GM18505 (cell line): ENCODE results near the gene SH3RF3.
A peak's percentile ranks its signal among the peaks of the same experiment; 100 is the strongest.

Experiments
- ATAC-seq: cut with Tn5 transposase; IDR thresholded peaks from one replicate; pipeline ENCODE4 v1.9.1; 2021; ENCODE audit not compliant: unreplicated experiment
- POLR2A ChIP-seq: IDR thresholded peaks from 4 replicates; pipeline ENCODE4 v1.6.1; 2011; ENCODE audit warnings: borderline replicate concordance; ENCODE audit not compliant: insufficient read depth, insufficient read length; ENCODE audit errors: extremely low read depth

The SH3RF3 gene

DNA sequence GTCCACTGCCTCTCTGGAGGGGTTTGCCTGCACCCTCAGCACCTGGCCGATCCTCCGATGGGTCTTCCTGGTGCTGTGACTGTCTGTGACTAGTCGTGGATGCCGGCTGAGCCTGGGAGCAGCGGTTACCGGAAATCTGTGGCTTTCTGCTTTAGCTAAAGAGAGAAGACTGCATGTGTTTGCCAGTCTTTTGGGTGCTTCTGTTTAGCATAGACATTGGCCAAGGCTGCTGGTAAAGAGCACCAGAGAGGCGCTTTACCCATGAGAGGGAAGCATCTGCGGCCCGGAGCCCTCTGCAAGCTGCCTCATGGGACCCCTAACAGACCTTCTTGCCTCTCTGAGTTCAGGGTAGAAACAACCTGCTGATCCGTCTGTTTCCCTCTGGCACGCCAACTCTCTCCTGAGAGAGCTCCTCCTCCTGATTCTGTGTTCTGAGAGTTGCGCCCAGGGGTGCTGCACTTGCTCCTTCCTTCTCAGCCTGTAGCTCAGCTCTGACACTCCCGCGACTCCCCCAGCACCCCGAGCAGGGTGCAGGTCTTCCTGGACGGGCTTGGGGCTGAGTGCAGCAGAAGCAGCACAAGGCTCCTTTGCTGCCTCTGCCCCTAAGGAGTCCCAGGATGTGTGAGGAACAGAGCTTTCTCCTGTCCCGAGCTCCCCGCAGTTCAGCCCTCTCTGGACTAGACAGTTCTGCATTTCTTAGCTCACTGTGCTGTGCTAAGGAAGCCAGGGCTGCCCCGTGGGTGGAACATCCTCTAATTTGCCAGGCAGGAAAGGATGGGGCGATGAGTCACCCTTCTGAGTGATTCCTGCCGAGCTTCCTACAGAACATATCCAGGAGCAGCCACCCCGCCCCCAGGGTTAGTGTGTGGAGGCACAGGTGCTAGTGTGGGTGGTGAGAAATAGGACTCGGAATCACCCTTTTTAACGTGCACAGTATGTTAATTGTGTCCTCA is 203.2 kb downstream of the SH3RF3 start:
- TF ChIP-seq POLR2A: no peak
- peak; percentile 50 for ATAC-seq

DNA sequence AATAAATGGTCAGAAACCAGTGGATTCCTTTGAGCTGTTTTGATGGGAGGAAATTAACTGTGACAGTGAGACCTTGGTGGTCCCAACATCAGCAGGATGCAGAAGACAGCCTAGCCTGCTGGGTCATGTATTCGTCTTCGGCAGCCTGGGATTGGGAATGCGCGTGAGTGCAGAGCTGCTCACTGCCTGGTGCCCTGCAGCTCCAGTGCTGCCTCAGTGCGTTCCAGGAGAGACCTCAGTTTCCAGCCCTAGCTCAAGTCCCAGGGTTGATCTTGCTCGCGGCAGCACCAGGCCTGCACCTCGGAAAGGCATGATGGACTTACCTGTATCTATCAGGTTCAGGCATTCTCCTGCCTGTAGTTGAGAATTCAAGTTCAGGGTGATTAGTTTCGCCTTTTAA is 203.9 kb downstream of the SH3RF3 start:
- ATAC-seq: no peak
- TF ChIP-seq POLR2A: no peak

DNA sequence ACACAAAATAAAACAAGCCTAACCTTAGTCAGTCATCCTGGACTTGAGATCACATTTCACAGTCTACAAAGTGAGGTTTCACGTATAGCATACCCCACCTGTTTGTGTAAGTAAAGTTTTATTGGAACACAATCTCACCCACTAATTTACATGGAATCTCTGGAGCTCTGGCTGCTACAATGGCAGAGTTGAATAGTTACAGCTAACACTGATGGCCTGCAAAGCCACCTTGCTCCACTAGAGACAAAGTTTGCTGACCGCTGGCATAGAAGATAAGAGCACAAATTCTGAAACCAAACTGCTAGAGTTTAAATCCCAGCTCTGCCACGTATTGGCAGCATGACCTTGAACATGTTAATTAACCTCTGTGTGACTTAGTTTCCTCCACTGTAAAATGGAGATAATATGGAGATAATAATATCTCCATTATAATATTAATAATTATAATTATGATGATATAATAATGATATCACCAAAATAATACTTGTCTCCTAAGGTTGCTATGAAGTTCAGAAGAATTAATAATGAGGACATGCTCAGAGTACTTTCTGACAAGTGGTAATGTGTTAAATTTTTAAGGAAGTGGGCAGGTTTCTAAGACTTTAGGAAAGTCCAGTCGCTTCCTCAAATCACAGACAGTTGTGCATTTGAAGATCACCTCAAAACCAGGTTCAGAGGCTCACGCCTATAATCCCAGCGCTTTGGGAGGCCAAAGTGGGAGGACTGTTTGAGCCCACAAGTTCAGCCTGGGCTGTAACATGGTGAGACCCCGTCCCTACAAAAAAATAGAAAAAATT is 204.6 kb downstream of the SH3RF3 start:
- no peak for TF ChIP-seq POLR2A
- no peak for ATAC-seq

DNA sequence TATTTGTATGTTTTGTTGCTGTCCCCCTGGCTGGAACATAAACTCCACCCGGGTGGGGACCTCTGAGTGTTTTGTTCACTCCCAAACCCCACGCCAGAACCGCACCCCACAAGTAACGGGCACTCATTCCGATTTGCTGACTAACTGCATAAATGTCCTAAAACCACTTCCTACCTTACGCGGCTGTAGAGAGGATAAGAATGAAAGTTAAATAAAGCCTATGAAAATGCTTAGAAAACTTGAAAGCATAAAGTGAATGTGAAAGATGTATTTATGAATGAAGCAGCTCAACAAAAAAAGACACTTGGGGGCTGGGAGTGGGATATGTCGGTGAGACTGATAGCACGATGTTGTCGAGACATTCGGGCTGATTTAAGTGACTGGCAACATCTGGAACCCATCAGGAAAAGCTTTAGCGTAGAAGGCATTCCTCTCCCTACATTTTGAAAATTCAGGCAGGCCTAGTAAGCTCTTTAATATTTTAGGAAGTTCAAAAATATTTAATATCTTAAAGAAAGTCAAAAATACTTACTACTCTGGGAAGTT is 206.7 kb downstream of the SH3RF3 start:
- ATAC-seq: no peak
- no peak for TF ChIP-seq POLR2A

DNA sequence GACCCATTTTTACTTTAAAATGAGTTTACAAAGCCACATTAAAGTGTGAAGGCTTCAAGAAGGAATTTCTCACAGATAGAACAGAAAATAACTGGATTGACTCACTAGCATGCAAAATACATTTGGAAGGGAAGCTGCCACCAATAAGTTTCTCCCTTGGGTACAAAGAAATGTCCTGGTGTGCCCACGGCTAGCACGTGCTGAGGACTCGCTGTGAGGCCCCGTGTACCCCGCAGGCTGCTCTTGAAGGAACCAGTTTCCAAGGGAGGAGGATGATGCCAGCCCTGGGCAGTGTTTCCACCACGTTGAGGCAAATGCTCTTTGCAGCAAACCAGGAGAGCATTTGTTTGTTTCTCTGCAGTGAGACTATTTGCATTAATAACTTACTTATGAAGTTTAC is 207.3 kb downstream of the SH3RF3 start:
- ATAC-seq: no peak
- no peak for TF ChIP-seq POLR2A

DNA sequence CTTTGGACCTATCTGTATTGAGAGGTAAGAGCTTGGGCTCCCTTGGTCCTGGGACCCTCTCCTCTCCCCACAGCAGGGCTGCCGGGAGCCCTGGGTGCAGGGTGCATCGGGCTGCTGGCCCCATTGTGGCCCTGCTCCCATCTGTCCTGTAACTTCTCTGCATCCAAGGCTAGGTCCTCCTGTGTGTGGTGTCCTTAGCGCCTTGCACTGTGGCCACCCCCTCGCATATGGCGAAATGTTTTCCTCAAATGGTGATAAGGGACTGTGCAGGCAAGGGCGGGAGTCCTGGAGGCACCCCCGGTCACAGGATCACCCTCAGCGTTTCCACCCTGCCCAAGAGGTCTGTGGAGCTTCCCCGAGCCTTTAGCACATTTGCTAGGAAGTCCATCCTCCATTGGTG is 208.2 kb downstream of the SH3RF3 start:
- no peak for TF ChIP-seq POLR2A
- ATAC-seq: no peak

DNA sequence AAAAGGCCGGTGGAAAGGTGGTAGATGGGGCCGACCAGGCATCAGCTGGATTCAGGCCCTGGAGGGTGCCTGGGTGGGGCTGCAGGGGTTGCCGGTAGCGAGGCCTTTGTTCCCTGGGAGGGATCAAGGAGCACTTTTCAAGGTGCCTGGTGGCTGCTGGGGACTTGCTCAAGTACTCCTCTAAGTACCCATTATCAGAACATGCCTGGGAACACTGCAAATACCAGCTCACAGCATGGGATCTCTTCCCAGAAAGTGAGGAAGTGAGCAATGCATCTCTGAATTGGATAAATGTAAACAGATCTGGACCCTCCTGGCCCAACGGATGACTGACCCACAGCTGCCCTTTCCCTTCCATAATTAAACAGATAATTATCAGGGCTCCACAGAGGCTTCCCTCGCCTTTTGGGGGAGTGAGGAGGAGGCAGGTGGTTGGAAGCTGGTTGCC is 210.5 kb downstream of the SH3RF3 start:
- TF ChIP-seq POLR2A: no peak
- no peak for ATAC-seq

DNA sequence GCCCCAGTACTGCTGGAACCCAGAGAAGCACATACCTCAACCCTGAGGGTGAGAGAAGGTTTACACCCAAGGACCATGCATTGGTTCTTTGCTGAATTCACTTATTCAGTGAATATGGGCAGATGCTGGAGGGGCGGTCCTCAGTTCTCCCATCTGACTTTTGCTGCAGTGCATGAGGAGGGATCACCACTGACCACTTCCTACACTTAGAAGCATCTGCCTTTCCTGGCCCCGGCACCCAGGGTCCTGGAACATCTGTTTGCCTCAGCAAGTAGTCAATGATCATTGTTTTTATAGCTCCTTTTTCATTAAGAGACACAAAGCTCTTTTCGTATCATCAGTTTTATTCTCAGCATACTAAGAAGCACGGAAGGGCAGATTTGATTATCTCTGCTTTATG is 211.4 kb downstream of the SH3RF3 start:
- no peak for TF ChIP-seq POLR2A
- ATAC-seq: no peak

DNA sequence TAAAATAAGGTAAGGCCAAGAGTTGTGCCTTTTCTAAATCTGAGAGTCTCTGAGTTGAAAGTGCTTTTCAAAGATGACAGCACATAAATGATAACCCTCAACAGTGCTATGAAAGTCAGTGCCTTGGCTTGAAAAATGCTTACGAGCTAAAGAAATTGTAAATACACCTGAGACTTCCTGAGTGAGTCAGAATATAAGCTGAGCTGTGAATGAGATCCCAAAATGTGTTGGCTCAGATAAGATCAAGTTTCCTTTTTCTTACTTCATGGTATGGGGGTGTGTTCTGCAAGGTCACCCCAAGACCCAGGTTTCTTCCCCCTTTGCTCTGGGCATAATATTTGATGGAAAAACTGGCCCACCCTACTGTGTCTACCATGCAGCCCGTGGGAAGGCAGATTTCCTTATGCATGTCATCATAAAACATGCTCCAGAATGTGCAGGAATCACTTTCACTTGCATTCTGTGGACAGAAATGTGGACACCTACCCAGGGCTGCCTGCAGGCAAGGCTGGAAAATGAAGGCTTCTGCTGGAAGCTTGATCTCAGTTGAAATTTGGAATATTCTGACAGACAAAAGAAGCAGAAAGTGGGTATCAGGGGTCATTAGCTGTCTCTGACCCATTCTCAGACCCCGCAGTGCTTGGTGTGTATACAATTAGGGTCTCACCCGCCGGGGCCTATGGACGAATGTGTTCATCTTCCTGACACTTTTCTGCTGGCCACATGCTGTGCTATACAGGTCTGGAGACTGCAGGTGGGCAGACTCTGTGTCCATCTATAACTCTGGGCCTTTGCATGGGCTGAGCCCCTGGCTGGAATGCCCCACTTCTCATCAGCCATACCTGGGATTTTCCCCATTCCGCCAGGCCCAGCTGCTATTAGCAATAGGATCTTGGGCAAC is 212.6 kb downstream of the SH3RF3 start:
- TF ChIP-seq POLR2A: no peak
- ATAC-seq: no peak

DNA sequence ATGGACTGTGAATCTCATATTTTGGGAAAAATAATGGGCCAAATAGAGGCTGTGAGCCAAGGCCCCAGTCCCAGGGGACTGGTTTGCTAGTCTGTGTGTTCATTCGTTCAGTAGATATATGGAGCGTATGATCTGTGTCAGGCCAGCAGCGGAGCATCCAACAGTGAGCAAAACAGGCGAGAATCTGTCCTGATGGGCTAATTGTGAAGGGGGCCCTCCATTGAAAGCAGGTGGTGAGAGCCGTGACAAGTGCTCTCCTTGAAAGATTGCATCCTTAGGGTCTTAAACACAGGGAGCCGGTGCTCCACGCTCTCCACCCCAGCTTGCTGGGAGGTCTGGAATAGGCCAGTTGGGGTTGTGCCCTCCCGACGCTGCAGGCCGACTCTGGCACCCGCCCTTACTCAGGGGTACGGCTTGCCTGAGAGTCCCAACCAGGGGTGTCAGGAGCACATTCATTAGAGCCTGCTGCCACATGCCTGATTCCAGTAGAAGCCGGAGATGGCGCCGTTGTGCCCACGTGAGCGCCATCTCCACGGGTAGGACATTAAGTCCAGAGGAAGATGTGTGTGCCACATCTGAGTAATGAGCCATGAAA is 213.3 kb downstream of the SH3RF3 start:
- ATAC-seq: no peak
- TF ChIP-seq POLR2A: no peak

DNA sequence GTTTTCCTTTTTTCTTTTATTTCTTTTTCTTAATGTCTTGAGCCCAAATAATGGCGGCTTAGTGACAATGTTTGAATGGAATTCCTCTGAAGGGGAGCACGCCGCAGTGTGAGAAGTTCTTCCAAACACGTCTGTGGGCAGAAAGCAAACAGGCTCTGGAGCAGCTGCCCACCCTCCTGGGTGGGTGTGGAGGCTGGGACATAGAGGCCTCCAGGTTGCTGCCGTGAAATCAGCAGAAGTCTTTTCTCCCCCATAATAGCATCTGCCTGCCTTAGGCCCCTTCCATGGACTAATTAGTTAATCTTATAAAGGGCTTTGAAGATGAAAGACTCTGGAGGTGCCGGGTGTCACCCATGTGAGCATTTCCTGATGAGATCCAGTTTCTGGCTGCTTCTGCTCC is 213.9 kb downstream of the SH3RF3 start:
- no peak for TF ChIP-seq POLR2A
- no peak for ATAC-seq

DNA sequence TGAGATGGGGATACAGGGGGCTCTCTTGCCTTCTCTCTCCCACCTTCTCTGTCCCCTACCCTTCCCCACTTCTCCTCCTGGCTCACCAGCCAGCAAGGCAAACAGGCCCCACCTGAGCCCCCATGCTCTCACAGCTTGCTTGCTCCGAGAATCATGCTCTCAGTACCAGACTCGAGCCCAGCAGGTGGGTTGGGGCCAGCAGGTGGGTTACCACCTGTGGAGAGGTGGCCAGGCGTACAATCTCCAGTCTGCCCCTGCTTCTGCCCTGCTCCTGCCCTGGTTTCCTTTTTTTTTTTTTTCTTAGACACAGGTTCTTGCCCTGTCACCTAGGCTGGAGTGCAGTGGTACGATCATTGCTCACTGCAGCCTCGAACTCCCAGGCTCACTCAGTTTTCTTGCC is 214.5 kb downstream of the SH3RF3 start:
- ATAC-seq: no peak
- no peak for TF ChIP-seq POLR2A

DNA sequence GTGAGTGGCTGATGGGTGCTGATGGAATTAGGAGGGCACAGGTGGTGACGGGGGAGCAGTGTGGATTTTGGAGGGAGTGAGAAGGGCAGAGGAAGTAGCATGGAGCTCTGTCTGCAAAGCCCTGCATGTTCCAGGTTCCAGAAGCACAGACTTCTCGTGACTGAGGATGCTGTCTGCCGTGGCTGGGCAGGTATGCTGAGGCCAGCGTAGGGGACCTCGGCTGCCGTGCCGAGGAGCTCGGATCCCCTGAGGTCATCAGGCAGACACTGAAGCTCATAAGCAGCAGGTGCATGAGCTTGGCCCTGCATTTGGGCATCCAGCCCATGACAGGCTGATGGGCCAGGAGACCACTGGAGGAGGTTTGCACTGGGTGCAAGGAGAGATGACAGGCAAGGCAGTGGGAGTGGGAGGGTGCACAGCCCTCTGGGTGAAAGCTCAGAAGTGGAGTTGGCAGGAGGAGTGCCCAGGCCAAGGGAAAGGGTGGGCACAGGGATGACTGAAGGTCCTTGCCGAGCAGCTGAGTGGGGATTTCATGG is 215.3 kb downstream of the SH3RF3 start:
- TF ChIP-seq POLR2A: no peak
- no peak for ATAC-seq

DNA sequence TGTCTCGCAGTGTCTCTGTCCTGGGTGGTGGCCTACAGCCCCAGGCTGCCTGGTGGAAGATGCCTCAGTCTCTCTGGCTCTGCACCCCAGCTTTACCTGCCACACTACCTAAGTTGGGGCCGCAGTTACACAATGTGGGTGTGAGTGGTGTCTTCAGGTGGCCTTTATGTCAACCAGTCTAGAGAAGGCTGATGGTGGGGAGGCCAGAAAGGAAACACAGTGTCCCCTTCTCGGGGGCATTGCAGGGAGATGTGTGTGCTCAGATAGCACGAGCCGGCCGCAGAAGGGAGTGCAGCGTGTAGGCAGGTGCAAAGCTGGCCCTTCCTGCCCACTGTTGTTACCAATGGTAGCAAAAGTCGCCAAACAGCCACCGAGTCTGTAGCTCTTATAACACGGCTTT is 216.1 kb downstream of the SH3RF3 start:
- no peak for TF ChIP-seq POLR2A
- no peak for ATAC-seq
